ENCODE measurements around the gene RNF186.
"Not testable (repeated sequence)": the region's sequence is repeated elsewhere in the genome, so short reads cannot be mapped to it uniquely, and the experiment has no call there.

DNA sequence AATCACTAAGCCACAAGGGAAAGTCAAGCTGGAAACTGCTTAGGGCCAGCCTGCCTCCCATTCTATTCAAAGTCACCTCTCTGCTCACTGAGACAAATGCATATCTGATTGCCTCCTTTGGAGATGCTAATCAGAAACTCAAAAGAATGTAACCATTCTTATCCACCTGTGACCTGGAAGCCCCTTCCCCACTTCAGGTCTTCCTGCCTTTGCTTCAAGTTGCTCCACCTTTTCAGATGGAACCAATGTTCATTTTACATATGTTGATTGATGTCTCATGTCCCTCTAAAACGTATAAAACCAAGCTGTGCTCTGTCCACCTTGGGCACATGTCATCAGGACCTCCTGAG, 1.6 kb upstream of the RNF186 start:
- TF ChIP-seq, protein P1, sequence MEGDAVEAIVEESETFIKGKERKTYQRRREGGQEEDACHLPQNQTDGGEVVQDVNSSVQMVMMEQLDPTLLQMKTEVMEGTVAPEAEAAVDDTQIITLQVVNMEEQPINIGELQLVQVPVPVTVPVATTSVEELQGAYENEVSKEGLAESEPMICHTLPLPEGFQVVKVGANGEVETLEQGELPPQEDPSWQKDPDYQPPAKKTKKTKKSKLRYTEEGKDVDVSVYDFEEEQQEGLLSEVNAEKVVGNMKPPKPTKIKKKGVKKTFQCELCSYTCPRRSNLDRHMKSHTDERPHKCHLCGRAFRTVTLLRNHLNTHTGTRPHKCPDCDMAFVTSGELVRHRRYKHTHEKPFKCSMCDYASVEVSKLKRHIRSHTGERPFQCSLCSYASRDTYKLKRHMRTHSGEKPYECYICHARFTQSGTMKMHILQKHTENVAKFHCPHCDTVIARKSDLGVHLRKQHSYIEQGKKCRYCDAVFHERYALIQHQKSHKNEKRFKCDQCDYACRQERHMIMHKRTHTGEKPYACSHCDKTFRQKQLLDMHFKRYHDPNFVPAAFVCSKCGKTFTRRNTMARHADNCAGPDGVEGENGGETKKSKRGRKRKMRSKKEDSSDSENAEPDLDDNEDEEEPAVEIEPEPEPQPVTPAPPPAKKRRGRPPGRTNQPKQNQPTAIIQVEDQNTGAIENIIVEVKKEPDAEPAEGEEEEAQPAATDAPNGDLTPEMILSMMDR (IDR thresholded peaks at IDR 0.05) = not testable (repeated sequence)
- TF ChIP-seq POLR2A (IDR thresholded peaks at IDR 0.05) = not testable (repeated sequence)

Data from upper lobe of left lung (tissue), 4 donors.